Body of pancreas (tissue), 4 donors: ENCODE data around the gene WDR73.

Source experiments
- CTCF ChIP-seq, 7 experiments: fragments of 450-650 bp in 4 of 7; fragments of 200-600 bp in 3 of 7; sonication (generic) in 3 of 7; IDR thresholded peaks; one replicate each; pipeline ENCODE4 v1.5.1; 2016 to 2019; ENCODE audit warnings: antibody characterized with exemption in 7 of 7
- POLR2A ChIP-seq, 3 donors: fragments of 450-650 bp; IDR thresholded peaks; one replicate each; pipeline ENCODE4 v1.6.1; 2016; ENCODE audit warnings: antibody characterized with exemption in 3 of 3, mild to moderate bottlenecking in 2 of 3

GRCh38 chr15:84668221-84668982 is 14.3 kb upstream of the WDR73 start:
- TF ChIP-seq CTCF (IDR thresholded peaks at IDR 0.05) (no peak), POLR2A (IDR thresholded peaks at IDR 0.05) (no peak)
